ENCODE results near the gene CORO1C.

- TF ChIP-seq CTCF (IDR thresholded peaks at IDR 0.05) (no peak), POLR2A (IDR thresholded peaks at IDR 0.05) (no peak), POLR2AphosphoS5 (IDR thresholded peaks at IDR 0.05) (no peak), EP300 (IDR thresholded peaks at IDR 0.05) (no peak)
Measured at GRCh38 chr12:108765289-108765764, 34.0 kb upstream of the CORO1C start.
